ENCODE data around the gene MPL.
A peak's percentile ranks its signal among the peaks of the same experiment; 100 is the strongest.

The MPL gene

DNA sequence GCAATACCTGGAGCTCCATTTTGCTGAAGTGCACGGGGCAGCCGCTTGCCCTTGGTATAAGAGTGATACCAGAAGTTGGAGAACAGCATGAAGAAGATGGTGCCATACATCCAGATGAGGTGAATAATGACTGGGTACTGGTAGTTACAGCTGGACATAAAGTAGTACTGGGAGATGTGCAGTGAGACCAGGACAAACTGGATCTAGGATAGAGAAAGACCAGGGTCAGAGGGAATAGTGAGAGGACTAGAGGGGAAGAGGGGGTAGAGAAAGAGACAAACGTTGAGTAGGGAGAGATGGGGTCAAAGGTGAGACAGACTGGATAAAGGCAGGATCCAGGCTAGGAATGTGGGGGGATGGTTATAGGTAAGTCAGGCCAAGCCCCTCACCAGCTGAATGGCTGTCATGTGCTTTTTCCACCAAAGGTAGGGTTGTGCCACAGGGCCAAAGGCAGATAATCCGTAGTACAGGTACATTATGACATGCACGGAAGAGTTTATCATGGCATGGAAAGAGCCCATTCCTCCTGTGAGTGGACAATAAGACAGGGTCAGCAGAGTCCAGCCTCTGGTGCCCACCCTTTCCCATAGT is 26.4 kb downstream of the MPL start:
- Histone ChIP-seq H3K4me1 (ENCODE audit: control insufficient read depth, insufficient read depth, low read length) (peaks cover 8% of the 10 kb centered on the region), H3K36me3 (ENCODE audit: control insufficient read depth in 2 of 2, insufficient read depth in 1 of 2, low read length in 2 of 2) (peaks cover 17 to 69% of the 10 kb centered on the region in 2 experiments), H3K9me3 (ENCODE audit: control insufficient read depth, insufficient read depth, low read depth, low read length) (no peaks in the 10 kb centered on the region), H3K4me3 (ENCODE audit: low read depth, low read length) (no peak overlapping the region), H3K27ac (ENCODE audit: extremely low read depth, low read depth, low read length) (no peak overlapping the region)
- TF ChIP-seq SP2 (tag by site-specific recombination; IDR thresholded peaks at IDR 0.05) (no peak), ZNF19 (tag by site-specific recombination; IDR thresholded peaks at IDR 0.05; ENCODE audit: low read depth) (no peak), ZFP3 (tag by site-specific recombination; IDR thresholded peaks at IDR 0.05; ENCODE audit: low read depth) (no peak), ZNF658 (tag by site-specific recombination; IDR thresholded peaks at IDR 0.05) (no peak), ZFHX2 (tag by site-specific recombination; conservative IDR thresholded peaks at IDR 0.05) (no peak), ZNF335 (tag by site-specific recombination; conservative IDR thresholded peaks at IDR 0.05) (no peak)
- TF ChIP-seq, protein P1, sequence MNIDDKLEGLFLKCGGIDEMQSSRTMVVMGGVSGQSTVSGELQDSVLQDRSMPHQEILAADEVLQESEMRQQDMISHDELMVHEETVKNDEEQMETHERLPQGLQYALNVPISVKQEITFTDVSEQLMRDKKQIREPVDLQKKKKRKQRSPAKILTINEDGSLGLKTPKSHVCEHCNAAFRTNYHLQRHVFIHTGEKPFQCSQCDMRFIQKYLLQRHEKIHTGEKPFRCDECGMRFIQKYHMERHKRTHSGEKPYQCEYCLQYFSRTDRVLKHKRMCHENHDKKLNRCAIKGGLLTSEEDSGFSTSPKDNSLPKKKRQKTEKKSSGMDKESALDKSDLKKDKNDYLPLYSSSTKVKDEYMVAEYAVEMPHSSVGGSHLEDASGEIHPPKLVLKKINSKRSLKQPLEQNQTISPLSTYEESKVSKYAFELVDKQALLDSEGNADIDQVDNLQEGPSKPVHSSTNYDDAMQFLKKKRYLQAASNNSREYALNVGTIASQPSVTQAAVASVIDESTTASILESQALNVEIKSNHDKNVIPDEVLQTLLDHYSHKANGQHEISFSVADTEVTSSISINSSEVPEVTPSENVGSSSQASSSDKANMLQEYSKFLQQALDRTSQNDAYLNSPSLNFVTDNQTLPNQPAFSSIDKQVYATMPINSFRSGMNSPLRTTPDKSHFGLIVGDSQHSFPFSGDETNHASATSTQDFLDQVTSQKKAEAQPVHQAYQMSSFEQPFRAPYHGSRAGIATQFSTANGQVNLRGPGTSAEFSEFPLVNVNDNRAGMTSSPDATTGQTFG (tag by site-specific recombination; IDR thresholded peaks at IDR 0.05; ENCODE audit: borderline replicate concordance), result no peak
- TF ChIP-seq, protein P2, sequence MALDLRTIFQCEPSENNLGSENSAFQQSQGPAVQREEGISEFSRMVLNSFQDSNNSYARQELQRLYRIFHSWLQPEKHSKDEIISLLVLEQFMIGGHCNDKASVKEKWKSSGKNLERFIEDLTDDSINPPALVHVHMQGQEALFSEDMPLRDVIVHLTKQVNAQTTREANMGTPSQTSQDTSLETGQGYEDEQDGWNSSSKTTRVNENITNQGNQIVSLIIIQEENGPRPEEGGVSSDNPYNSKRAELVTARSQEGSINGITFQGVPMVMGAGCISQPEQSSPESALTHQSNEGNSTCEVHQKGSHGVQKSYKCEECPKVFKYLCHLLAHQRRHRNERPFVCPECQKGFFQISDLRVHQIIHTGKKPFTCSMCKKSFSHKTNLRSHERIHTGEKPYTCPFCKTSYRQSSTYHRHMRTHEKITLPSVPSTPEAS (tag by site-specific recombination; IDR thresholded peaks at IDR 0.05), result no peak
- CTCF ChIA-PET, result interaction anchor here (0.7 to 1.1 kb wide), 2 partner anchors 23 to 756 kb away, joined by 3 read pairs; no protein-coding TSS in a partner anchor
- POLR2A ChIA-PET, result interaction anchor here (0.6 to 1.4 kb wide), 4 partner anchors 9 to 246 kb away, joined by 3 to 5 read pairs (median 4); no protein-coding TSS in a partner anchor

DNA sequence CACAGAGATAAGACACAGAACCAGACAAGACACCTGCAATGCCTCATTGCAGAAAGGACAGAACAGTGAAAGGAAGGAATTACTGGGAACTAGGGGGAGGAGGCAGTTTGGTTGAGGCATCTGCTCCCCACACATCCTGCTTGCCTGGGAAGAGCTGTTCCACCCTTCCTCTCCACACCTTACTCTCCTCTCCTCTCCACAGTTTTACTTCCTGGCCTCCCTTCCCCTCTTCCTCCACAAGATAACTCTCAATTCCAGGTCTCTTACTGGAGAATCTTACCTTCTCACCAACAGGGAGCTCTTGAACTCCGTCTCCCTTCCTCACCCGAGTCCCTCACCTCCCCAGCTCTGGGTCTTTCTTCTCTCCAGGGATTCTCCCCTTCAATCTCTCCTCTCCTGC is 28.1 kb downstream of the MPL start:
- peaks cover 17 to 53% of the 10 kb centered on the region in 2 experiments for H3K36me3 ChIP-seq (ENCODE audit: control insufficient read depth in 2 of 2, insufficient read depth in 1 of 2, low read length in 2 of 2)
- ChIA-PET CTCF (no interaction called here), POLR2A (interaction anchor here (1.1 kb wide), 1 partner anchor 342 kb away, joined by 4 read pairs; the partner anchor contains the start of gene ST3GAL3)
- no peaks in the 10 kb centered on the region for H3K9me3 ChIP-seq (ENCODE audit: control insufficient read depth, insufficient read depth, low read depth, low read length)
- no peak overlapping the region for H3K4me3 ChIP-seq (ENCODE audit: low read depth, low read length)
- no peak overlapping the region for H3K27ac ChIP-seq (ENCODE audit: extremely low read depth, low read depth, low read length)
- peaks cover 7% of the 10 kb centered on the region for H3K4me1 ChIP-seq (ENCODE audit: control insufficient read depth, insufficient read depth, low read length)
- no peak for TF ChIP-seq SCRT2 (tag by site-specific recombination; IDR thresholded peaks at IDR 0.05)
- TF ChIP-seq ZNF133 (tag by site-specific recombination; IDR thresholded peaks at IDR 0.05), result no peak
- no peak for TF ChIP-seq ZNF221 (tag by site-specific recombination; IDR thresholded peaks at IDR 0.05; ENCODE audit: borderline replicate concordance)
- TF ChIP-seq, protein P3, sequence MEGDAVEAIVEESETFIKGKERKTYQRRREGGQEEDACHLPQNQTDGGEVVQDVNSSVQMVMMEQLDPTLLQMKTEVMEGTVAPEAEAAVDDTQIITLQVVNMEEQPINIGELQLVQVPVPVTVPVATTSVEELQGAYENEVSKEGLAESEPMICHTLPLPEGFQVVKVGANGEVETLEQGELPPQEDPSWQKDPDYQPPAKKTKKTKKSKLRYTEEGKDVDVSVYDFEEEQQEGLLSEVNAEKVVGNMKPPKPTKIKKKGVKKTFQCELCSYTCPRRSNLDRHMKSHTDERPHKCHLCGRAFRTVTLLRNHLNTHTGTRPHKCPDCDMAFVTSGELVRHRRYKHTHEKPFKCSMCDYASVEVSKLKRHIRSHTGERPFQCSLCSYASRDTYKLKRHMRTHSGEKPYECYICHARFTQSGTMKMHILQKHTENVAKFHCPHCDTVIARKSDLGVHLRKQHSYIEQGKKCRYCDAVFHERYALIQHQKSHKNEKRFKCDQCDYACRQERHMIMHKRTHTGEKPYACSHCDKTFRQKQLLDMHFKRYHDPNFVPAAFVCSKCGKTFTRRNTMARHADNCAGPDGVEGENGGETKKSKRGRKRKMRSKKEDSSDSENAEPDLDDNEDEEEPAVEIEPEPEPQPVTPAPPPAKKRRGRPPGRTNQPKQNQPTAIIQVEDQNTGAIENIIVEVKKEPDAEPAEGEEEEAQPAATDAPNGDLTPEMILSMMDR (tag by site-specific recombination; IDR thresholded peaks at IDR 0.05), result no peak
- TF ChIP-seq ZNF214 (tag by site-specific recombination; IDR thresholded peaks at IDR 0.05; ENCODE audit: borderline replicate concordance), result no peak
- peak; percentile 62 for TF ChIP-seq ZNF341 (tag by site-specific recombination; IDR thresholded peaks at IDR 0.05; ENCODE audit: low read depth)
- no peak for TF ChIP-seq OVOL3 (tag by site-specific recombination; IDR thresholded peaks at IDR 0.05)
- no peak for TF ChIP-seq HOXA7 (CRISPR knock-in tag; IDR thresholded peaks at IDR 0.05; ENCODE audit: borderline replicate concordance)
- TF ChIP-seq ZNF366 (tag by site-specific recombination; conservative IDR thresholded peaks at IDR 0.05), result peak; percentile 55
- no peak for TF ChIP-seq ZEB2 (tag by site-specific recombination; IDR thresholded peaks at IDR 0.05)
- peak; percentile 66; the same call in 1 of the 2 replicates for TF ChIP-seq PRDM1 (tag by site-specific recombination; IDR thresholded peaks at IDR 0.05)
- no peak for TF ChIP-seq TCF7L2 (IDR thresholded peaks at IDR 0.05; ENCODE audit: borderline replicate concordance, low read depth, low read length)
- no peak for TF ChIP-seq ZNF37A (tag by site-specific recombination; IDR thresholded peaks at IDR 0.05)
- TF ChIP-seq, protein P4, sequence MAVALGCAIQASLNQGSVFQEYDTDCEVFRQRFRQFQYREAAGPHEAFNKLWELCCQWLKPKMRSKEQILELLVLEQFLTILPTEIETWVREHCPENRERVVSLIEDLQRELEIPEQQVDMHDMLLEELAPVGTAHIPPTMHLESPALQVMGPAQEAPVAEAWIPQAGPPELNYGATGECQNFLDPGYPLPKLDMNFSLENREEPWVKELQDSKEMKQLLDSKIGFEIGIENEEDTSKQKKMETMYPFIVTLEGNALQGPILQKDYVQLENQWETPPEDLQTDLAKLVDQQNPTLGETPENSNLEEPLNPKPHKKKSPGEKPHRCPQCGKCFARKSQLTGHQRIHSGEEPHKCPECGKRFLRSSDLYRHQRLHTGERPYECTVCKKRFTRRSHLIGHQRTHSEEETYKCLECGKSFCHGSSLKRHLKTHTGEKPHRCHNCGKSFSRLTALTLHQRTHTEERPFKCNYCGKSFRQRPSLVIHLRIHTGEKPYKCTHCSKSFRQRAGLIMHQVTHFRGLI (tag by site-specific recombination; IDR thresholded peaks at IDR 0.05), result no peak
- no peak for TF ChIP-seq ZNF785 (tag by site-specific recombination; IDR thresholded peaks at IDR 0.05)
- no peak for TF ChIP-seq SCRT1 (tag by site-specific recombination; IDR thresholded peaks at IDR 0.05; ENCODE audit: borderline replicate concordance)
- TF ChIP-seq, protein P5, sequence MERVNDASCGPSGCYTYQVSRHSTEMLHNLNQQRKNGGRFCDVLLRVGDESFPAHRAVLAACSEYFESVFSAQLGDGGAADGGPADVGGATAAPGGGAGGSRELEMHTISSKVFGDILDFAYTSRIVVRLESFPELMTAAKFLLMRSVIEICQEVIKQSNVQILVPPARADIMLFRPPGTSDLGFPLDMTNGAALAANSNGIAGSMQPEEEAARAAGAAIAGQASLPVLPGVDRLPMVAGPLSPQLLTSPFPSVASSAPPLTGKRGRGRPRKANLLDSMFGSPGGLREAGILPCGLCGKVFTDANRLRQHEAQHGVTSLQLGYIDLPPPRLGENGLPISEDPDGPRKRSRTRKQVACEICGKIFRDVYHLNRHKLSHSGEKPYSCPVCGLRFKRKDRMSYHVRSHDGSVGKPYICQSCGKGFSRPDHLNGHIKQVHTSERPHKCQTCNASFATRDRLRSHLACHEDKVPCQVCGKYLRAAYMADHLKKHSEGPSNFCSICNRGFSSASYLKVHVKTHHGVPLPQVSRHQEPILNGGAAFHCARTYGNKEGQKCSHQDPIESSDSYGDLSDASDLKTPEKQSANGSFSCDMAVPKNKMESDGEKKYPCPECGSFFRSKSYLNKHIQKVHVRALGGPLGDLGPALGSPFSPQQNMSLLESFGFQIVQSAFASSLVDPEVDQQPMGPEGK (tag by site-specific recombination; IDR thresholded peaks at IDR 0.05), result no peak
- no peak for TF ChIP-seq ZNF501 (tag by site-specific recombination; IDR thresholded peaks at IDR 0.05)
- TF ChIP-seq ZNF596 (tag by site-specific recombination; IDR thresholded peaks at IDR 0.05), result no peak

All from HEK293 (cell line).